HG03108 (cell line): ENCODE measurements around the gene PREB.
"Not testable (repeated sequence)": the region's sequence is repeated elsewhere in the genome, so short reads cannot be mapped to it uniquely, and the experiment has no call there.

Source experiments
- ATAC-seq: cut with Tn5 transposase; IDR thresholded peaks from one replicate; pipeline ENCODE4 v1.9.1; 2021; ENCODE audit warnings: moderate library complexity; ENCODE audit not compliant: unreplicated experiment

The PREB gene, protein sequence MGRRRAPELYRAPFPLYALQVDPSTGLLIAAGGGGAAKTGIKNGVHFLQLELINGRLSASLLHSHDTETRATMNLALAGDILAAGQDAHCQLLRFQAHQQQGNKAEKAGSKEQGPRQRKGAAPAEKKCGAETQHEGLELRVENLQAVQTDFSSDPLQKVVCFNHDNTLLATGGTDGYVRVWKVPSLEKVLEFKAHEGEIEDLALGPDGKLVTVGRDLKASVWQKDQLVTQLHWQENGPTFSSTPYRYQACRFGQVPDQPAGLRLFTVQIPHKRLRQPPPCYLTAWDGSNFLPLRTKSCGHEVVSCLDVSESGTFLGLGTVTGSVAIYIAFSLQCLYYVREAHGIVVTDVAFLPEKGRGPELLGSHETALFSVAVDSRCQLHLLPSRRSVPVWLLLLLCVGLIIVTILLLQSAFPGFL

DNA sequence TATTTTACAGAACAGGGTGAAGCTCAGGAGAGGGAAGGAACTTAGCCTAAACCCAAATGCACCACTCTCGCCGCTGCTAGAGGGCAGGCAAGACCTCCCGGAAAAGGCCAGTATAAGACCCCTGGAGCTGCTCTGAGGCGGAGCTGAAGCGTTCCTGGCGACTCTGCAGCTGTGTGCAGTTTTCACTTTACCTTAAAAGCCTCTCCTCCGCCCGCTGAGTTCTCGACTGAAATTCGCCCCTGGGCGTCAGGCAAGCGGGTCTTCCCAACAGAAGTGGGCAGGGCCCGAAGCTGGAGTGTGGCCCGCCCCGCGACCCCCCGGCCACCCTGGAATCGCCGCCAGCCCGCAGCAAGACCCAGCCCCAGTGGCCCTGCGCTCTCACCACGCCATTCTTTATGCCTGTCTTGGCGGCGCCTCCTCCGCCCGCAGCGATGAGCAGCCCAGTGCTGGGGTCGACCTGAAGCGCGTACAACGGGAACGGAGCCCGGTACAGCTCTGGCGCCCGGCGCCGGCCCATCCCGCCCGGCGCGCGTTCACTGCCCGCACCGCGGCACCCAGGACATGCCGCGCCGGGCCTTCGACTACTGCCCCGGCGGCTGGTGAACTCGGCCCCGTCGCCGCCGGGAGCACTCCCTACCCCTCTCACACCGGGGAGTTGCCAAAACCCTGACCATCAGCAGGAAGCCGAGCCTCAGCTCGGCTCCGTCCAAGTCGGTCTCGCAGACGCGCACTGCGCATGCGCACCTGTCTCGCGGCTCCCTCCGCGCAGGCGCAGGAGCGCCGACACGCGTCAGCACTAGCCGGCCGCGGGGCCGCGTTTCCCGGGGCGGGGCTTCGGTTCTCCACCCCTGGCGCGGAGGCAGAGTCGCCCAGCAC lies at the start of gene PREB:
PREB (minus strand) TSS at position 732 of the 876 bp plus-strand sequence; CDS start at position 517, 215 bp downstream.
- ATAC-seq, result peak; percentile 78

DNA sequence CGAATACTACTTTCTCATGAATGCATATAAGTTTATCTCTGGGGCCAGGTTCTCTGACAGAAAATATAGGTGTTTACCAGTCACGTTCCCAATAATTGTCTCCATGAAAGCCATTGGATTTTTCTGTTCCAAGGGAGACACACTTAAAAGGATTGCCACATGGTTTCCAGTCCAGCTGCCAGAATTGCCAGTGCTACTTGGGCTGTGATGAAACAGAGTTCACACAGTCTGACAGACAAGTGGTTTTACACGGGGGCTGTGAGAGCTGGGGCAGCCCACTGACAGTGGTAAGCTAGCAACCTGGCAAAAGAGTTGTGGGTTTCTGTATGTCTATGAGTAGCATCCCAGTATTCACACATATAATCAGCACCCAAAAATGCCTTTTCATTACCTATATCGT lies 49.7 kb upstream of the PREB start:
- no peak for ATAC-seq

DNA sequence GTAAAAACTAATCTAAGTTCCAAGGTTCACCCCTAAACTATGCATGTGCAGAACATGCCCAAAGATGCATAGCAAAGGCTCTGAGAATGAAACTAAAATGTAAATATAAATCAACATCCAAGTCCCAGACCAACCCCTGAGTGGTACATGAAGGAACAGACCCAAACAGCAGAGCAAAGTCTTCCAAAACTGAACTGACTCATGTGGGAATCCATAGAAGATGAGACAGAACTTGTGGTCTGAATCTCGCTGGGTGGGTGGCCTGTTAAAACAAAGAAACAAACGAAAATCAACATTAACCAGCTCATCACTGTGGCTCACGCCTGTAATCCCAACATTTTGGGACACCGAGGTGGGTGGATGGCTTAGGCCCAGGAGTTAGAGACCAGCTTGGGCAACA lies 47.9 kb upstream of the PREB start:
- no peak for ATAC-seq

DNA sequence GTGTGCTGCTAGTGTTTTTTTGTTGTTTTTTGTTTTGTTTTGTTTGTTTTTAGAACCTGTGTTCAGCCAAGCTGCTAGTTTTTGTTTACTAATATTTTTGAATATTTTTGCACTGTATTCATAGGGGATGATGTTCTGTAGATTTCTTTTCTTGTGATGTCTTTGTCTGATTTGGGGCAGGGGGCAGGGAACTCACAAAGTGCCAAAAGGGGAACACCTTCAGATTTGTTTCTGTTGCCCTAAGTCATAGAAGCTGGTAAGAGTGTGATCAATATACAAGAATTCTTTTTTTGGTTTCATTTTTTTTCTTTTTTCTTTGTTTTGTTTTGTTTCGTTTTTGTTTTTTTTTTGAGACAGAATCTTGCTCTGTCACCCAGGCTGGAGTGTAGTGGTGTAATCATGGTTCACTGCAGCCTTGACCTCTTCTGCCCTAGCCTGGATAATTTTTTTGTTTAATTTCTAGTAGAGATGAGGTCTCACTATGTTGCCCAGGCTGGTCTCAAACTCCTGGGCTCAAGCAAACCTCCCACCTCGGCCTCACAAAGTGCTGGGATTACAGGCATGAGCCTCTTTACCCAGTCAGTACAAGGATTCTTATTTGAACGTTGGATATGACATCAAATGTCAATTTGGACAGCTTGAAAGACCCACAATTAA lies 45.0 kb upstream of the PREB start:
- no peak for ATAC-seq

DNA sequence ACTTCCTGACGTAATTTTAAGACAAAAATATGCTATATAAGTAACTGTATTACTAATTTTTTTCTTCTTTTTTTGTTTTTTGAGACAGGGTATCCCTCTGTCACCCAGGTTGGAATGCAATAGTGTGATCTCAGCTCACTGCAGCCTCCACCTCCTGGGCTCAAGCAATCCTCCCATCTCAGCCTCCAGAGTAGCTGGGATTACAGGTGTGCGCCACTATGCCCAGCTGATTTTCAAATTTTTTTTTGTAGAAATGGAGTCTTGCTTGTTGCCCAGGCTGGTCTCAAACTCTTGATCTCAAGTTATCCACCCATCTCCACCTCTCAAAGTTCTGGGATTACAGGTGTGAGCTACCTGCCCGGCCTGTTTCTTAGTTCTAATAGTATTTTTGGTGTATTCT lies 44.0 kb upstream of the PREB start:
- ATAC-seq, result no peak

DNA sequence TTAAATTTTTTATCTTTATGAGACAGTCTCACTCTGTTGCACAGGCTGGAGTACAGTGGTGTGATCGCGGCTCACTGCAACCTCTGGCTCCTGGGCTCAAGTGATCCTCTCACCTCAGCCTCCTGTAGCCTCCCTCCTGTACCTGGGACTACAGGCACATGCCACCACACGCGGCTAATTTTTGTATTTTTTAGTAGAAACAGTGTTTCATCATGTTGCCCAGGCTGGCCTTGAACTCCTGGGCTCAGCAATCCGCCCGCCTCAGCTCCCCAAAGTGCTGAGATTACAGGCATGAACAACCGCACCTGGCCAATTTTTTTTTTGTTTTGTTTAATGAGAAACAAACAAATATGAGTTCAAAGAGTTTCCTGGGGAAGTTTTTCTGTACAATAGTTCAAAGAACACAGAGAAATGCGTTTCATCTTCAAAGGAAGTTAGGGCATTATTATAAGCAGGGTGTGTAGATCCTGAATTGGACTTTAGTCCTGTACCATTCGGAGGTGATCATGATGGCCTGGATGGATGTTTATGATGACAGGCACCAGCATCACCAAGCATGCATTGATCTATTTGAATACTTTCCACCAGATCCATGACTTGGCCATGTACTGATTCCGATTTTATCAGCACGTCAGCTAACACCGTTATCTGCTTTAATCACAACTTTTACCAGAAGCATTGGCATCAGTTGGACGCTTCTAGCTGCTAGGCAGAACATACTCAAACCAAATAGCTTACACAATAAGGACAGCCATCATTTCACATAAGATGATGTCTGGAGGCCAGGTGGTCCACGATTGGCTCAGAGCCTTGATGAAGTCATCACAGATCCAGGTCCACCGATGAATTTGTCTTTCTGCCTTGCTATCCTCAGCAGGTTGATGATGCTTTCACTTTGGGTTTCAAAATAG lies 43.3 kb upstream of the PREB start:
- ATAC-seq, result no peak

DNA sequence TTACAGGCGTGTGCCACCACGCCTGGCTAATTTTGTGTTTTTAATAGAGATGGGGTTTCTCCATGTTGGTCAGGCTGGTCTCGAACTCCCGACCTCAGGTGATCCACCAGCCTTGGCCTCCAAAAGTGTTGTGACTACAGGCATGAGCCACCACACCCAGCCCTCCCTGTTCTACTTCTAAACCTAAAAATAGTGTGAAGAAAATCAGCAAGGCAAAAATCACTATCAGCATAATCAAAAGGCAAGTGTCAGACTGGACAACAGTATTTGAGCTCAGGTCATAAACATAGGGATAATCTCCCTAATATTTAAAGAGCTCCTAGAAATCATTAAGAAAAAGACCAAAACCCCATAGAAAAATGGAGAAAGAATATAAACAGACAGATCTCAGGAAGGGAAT lies 41.3 kb upstream of the PREB start:
- not testable (repeated sequence) for ATAC-seq

DNA sequence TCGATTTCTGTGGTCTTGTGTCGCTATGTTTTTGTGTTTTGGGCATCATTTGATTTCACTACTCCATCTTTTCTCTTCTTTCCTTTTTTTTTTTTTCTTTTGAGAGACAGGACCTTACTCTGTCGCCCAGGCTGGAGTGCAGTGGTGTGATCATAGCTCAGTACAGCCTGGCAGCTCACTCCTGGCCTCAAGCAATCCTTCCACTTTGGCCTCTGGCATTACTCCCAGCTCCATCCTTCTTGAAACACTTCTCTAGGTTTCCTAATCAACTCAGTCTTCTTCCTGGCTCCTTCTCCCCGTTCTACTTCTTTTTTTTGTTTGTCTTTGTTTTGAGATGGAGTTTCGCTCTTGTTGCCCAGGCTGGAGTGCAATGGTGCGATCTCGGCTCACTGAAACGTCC lies 40.9 kb upstream of the PREB start:
- ATAC-seq, result no peak

DNA sequence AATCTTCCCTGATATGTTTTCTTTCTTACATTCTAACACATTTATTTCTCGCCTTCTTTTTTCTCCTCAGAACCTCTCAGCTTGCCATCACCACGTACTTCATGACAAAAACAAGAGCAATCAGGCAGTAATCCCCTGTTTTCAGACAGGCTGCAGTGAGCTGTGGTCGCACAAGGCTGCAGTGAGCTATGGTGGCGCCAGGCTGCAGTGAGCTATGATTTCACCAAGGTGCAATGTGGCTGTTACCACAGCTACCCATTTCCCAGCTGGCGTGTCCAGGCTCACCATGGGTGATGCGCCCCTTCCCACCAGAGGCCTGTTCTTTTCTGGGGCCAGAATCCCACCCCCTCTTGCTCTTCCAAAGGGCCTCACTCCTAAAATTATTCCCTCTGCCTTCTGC lies 40.2 kb upstream of the PREB start:
- no peak for ATAC-seq

DNA sequence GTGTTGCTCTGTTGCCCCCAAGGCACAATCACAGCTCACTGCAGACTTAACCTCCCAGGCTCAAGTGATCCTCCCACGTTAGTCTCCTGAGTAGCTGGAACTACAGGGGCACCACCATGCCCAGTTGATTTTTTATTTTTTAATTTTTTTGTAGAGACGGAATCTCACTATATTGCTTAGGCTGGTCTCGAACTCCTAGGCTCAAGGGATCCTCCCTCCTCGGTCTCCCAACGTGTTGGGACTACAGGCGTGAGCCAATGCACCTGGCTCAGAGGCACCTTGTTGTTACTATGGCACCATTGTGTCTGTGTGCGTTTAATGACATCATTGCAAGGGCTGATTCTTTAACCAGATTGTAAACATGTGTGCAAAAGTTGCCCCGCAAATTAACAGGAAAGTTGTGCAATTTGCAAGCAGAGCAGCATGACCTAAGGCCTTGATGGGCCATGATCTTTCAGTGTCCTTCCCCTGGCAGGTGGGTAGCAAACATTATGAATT lies 37.0 kb upstream of the PREB start:
- ATAC-seq, result no peak

DNA sequence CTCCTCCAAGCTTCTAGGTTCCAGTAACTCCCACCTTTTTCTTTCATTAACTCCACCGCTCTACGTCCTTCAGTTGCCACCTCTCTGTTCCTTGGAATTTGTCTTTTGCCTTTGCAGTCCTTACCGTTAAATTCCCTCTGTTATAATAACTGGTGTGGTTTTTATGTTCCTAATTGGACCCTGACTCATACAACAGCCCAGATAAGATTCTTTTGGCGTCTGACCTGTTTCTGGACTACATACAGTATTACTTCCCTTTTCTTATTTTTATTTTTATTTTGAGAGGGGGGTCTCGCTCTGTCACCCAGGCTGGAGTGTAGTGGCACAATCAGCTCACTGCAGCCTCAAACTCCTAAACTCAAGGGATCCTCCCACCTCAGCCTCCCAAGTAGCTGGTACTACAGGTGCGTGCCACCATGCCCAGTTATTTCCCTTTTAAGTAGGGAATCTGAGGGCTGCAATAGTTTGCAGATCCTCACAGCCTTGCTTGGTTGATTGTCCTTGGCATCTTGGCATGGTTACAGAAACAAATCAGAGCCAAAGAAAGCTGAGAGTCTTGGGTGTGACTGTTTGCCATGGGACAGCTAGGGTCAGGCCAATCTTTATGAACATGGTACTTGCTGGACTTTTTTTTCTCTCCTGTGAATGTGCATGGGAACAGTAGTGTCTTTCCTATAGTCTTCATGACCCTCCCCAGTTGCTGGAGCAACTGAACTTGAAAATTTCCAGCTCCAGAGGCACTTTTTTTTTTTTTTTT lies 36.3 kb upstream of the PREB start:
- no peak for ATAC-seq

DNA sequence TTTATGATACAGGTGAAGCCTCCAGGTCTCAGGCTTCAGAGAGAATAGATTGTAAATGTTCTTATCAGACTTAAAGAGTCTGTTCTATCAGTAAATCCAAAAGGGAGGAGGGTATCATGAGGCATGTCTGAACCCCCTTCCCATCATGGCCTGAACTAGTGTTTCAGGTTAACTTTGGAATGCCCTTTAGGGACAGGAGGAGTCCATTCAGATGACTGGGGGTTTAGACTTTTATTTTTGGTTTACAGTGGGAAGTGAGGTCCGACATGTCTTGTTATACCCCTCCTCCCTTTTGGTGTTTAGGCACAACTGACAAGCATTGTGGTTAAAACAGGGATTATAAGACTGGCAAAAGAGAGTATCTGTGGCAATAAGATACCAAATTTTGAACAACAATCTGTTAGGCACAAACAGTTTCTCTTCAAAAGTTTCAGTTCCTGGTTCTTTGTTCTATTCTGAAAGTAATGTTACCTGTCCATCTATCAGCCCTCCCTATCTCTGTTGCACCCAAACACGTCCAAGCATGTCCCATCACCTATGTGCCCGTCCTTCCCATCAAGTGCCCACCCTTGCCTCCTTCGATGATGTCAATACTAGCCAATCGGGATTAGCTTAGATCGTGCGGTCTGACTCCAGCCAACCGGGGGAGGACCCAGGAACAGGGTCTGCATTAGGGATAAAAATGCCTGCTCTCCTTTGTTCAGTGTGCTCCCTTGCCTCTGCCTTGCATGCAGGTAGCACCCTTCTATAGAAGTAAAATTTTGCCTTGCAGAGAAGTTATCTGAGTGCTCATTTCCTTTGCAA lies 30.7 kb upstream of the PREB start:
- ATAC-seq, result no peak

DNA sequence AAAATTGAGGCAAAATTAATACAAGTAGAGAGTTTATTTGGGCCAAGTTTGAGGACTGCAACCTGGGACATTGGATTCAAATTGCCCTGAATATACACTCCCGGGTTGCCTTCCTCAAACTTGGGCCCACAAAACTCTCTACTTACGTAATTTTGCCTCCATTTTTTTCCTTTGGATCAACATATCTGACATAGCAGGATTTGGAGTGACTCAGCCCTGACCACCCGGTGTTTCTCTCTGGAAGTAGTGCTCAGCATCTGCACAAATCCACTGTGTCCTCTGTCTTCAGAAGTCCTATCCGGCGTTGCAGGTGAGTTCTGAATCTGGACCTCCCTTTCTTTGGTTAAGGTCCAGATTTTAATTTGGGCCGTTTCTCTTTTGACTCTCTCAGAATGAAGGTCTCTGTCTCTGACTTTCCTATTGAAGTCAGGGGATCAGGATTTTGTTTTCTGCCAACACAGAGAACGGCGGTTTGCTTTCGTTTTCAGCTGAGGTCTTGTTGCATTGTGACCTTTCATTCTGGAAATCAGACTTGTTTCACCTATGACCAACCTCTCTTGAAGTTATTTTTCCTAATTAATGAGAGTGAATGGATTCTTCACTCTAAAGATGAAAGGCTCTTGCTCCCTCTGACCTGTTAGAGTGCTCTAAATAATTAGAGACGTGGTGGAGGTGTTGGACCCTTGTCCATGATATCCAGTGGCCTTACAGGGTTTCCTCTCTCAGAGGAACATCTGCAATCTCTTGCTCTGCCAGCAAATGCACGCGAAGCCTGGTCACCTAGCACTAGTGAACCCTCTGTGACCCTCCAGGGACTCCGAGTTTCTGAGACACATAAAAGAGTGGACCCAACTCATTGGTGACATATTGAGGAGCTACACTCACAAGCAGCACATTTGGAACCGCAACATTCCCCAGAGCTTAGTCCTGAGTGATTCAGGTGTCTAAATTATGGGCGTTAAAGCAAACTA lies 28.0 kb upstream of the PREB start:
- ATAC-seq, result no peak

DNA sequence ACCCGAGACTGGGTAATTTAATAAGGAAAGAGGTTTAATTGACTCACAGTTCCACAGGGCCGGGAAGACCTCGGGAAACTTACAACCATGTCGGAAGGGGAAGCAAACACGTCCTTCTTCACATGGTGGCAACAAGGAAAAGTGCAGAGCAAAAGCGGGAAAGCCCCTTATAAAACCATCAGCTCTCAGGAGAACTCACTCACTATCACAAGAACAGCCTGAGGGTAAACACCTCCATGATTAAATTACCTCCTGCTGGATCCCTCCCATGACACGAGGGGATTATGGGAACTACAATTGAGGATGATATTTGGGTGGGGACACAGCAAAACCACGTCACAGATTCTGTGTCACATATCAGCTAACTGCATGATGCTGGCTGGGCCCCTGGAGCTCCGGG lies 25.8 kb upstream of the PREB start:
- ATAC-seq, result no peak

DNA sequence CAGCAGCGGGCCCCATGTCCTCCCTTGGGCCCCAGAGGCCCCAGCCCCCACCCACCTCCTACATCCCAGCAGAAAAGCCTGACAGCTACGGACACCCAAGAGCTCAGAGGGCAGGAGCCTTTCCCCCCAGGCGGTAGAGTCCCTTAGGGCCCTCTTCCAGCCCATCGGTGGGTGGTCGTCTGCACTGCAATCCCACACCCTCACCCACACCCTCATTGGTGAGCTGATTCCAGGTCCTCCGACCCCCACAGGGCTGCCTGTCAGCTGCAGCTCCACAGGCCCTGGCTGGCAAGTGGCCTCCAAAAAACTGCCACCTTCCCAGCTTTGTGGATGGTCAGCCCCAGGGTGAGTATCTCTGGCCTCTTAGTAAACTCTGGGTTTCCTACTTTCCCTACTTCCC lies 24.8 kb upstream of the PREB start:
- no peak for ATAC-seq

DNA sequence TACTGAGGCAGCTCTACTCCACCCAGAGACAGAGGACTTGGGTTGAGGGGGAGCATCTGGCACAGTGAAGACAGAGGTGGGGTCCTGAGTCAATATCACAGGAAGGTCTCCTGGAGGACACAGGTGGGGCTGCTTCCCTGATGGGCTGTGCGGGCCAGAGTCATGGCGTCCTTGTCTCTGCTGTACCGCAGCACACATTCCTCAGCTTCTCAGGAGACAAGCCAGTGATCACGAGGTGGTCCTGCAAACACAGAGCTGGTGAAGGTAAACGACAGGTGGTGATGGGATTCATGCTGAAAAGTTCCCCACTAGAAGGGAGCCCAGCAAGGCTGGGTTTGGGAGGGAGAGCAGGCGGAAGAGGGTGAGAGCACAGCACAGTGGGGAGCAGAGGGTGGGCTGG lies 24.0 kb upstream of the PREB start:
- no peak for ATAC-seq

DNA sequence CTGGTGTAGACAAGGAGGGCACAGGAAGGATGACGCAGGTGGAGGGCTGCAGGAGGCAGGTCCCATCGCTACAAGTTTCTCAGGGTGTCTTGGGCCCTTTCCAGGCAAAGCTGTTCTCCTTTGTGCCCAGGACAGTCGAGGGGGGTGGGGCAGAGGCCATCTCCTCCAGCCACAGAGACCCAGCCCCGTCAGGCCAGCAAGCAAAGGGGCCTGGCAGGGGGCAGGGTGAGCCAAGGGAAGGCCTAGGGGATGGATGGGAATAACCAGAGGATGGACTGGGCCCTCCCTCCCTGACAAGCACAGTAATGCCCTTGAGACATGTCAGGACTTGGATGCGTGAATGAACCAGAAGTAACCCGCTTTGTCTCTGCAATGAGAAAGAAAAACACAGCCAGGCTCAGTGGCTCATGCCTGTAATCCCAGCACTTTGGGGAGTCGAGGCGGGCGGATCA lies 20.7 kb upstream of the PREB start:
- ATAC-seq, result no peak

DNA sequence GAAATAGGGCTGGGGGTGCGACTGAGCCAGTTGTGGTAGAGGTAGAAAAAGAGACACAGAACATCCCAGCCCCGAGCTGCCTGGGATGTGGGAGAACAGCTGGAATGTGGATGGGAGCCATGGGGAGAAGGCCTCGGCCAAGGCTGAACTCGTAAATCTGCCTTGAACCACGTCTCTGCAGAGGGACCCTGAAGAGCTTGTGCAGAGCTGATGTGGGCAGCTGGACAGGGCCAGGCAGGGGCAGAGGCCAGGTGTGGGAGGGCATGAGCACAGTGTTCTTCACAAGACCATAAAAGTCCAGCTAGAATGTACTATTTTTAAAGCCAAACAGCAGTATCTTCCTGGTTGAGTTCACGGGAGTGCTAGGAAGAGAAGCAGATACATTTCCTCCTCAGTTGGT lies 20.1 kb upstream of the PREB start:
- no peak for ATAC-seq
